GM12878 (cell line): Measurements from ENCODE around the gene SCGB3A1. TPM values are rescaled to one million over a fixed set of nuclear protein-coding genes. Genes with fewer than 3 reads are reported as not detected.

Source experiments
- ATAC-seq: fragments of 200-7000 bp; cut with Tn5 transposase; 3 replicates; pipeline ENCODE4 v1.9.1; 2020; ENCODE audit warnings: mild to moderate bottlenecking, moderate library complexity
- BruUV-seq: library from RNA; stranded (reverse); fragments of 400-500 nt; replicated peaks from 2 replicates; lab custom pipeline; 2021; lab: Mats Ljungman, UMichigan
- CTCF ChIA-PET: fragments of 300-600 bp; sonication (Branson Sonifier 250); formaldehyde crosslinking; extraction: SDS; loops from one replicate; lab custom pipeline; 2021; ENCODE audit warnings: inconsistent platforms; lab: Yijun Ruan, JAX
- POLR2A ChIA-PET: fragments of 350-600 bp; formaldehyde crosslinking; extraction: SDS; loops from one replicate; lab custom pipeline; 2021; ENCODE audit warnings: inconsistent platforms; lab: Charles Lee
- RAD21 ChIA-PET: fragments of 300-600 bp; sonication (Branson Sonifier 250); formaldehyde crosslinking; loops from one replicate; lab custom pipeline; 2023; ENCODE audit warnings: antibody characterized with exemption; ENCODE audit not compliant: unreplicated experiment; lab: Charles Lee
- SMC1A ChIA-PET: fragments of 300-600 bp; sonication (Branson Sonifier 250); formaldehyde crosslinking; loops from one replicate; lab custom pipeline; 2023; ENCODE audit not compliant: unreplicated experiment, uncharacterized antibody; lab: Charles Lee
- DNase-seq: peaks from one replicate; pipeline ENCODE4 v3.0.0-alpha.2; 2011; ENCODE audit warnings: low read depth, low spot score
- FAIRE-seq: peaks from 3 replicates; lab custom pipeline; 2011; peaks lifted over from hg19 to GRCh38; lab: Jason Lieb, UNC
- H2AFZ ChIP-seq: 2 replicates; pipeline ENCODE4 v1.6.0; 2011; ENCODE audit warnings: low read depth, low read length, control low read depth; ENCODE audit not compliant: control insufficient read depth
- H3K27ac ChIP-seq: 2 replicates; pipeline ENCODE4 v1.5.1; 2011; ENCODE audit warnings: control low read depth; ENCODE audit not compliant: control insufficient read depth, insufficient read depth
- H3K27me3 ChIP-seq, 2 experiments: replicated peaks in 1 of 2; 2 replicates each; pipeline versions ENCODE4 v1.6.0 to v1.6.1; 2011; ENCODE audit warnings: low read length in 1 of 2; ENCODE audit not compliant: control insufficient read depth in 2 of 2, insufficient read depth in 2 of 2
- H3K36me3 ChIP-seq, 2 experiments: 2 replicates each; pipeline ENCODE4 v1.5.1; 2011; ENCODE audit warnings: low read length in 1 of 2; ENCODE audit not compliant: control insufficient read depth in 2 of 2, insufficient read depth in 2 of 2
- H3K4me1 ChIP-seq: 2 replicates; pipeline ENCODE4 v1.6.1; 2011; ENCODE audit warnings: mild to moderate bottlenecking, low read length, moderate library complexity, mixed read lengths; ENCODE audit not compliant: control insufficient read depth, insufficient read depth
- H3K4me2 ChIP-seq: 2 replicates; pipeline ENCODE4 v1.6.0; 2011; ENCODE audit warnings: control low read depth; ENCODE audit not compliant: control insufficient read depth, insufficient read depth
- H3K4me3 ChIP-seq: fragments of 200-600 bp; sonication (generic); 2 replicates; pipeline ENCODE4 v1.5.1; 2016
- H3K79me2 ChIP-seq: 2 replicates; pipeline ENCODE4 v1.6.0; 2011; ENCODE audit warnings: low read length; ENCODE audit not compliant: control insufficient read depth, insufficient read depth
- H3K9ac ChIP-seq: 2 replicates; pipeline ENCODE4 v1.8.0; 2011; ENCODE audit warnings: low read length, control low read depth, mixed read lengths; ENCODE audit not compliant: control insufficient read depth, insufficient read depth
- H3K9me3 ChIP-seq: replicated peaks from 3 replicates; pipeline ENCODE4 v1.5.1; 2011; ENCODE audit warnings: mild to moderate bottlenecking, low read length; ENCODE audit not compliant: control insufficient read depth, insufficient read depth
- H4K20me1 ChIP-seq: 2 replicates; pipeline ENCODE4 v1.6.0; 2011; ENCODE audit not compliant: control insufficient read depth, insufficient read depth
- ESRRA ChIP-seq: IDR thresholded peaks from 2 replicates; pipeline ENCODE4 v1.6.1; 2012; ENCODE audit warnings: mild to moderate bottlenecking, low read length, improper control_type of control experiment
- IKZF1 ChIP-seq: fragments of 450-650 bp; conservative IDR thresholded peaks from 2 replicates; pipeline ENCODE4 v1.6.1; 2017; ENCODE audit warnings: antibody characterized with exemption, mild to moderate bottlenecking
- IRF3 ChIP-seq: fragments of 450-650 bp; IDR thresholded peaks from 2 replicates; pipeline ENCODE4 v1.6.1; 2014; ENCODE audit warnings: mild to moderate bottlenecking
- IRF4 ChIP-seq: IDR thresholded peaks from 2 replicates; pipeline ENCODE4 v1.6.1; 2011; ENCODE audit warnings: low read depth, low read length
- SKIL ChIP-seq: fragments of 450-650 bp; IDR thresholded peaks from 2 replicates; pipeline ENCODE4 v1.6.1; 2017; ENCODE audit warnings: mild to moderate bottlenecking, low read depth, inconsistent platforms; ENCODE audit not compliant: poor library complexity, severe bottlenecking
- SMAD1 ChIP-seq: fragments of 450-650 bp; IDR thresholded peaks from 2 replicates; pipeline ENCODE4 v1.6.1; 2018; ENCODE audit warnings: mild to moderate bottlenecking, low read depth; ENCODE audit not compliant: partially characterized antibody
- SMARCA5 ChIP-seq: fragments of 450-650 bp; IDR thresholded peaks from 2 replicates; pipeline ENCODE4 v1.6.1; 2017; ENCODE audit warnings: mild to moderate bottlenecking
- YBX1 ChIP-seq: fragments of 450-650 bp; IDR thresholded peaks from 2 replicates; pipeline ENCODE4 v1.6.1; 2016; ENCODE audit warnings: antibody characterized with exemption
- WGBS: methylation state at CpG from one replicate; pipeline ENCODE4 v1.1.6; 2016; ENCODE audit warnings: low lambda C conversion rate; ENCODE audit not compliant: insufficient replicate concordance, insufficient coverage; ENCODE audit errors: missing lambda C conversion rate; 5-methylcytosine and 5-hydroxymethylcytosine counted together
- in situ Hi-C: fragments of 300-500 bp; cut with MboI; formaldehyde crosslinking; loops from 9 replicates; pipeline ENCODE4 v1.14.3; 2018; ENCODE audit warnings: mixed read lengths
- intact Hi-C: fragments of 100-400 bp; cut with micrococcal nuclease; formaldehyde crosslinking; loops from one replicate; pipeline ENCODE4 v1.14.2; 2022; ENCODE audit not compliant: unreplicated experiment
- polyA plus RNA-seq, 11 experiments: library from polyadenylated mRNA; depleted of rRNA in 4 of 11; unstranded in 6 of 11; stranded (reverse) in 5 of 11; fragments of >200 nt; fragmentation: Nextera tagmentation in 4 of 11; fragmentation: Illumina TruSeq in 1 of 11; extraction: Ambion mirVana in 4 of 11; extraction: Trizol in 1 of 11; gene quantifications; 1 replicate in 1 of 11; 2 replicates in 10 of 11; pipeline versions ENCODE4 v1.2.1 to v1.2.3, GENCODE V29; 2011 to 2016; ENCODE audit warnings: inconsistent platforms in 2 of 11, missing spikeins in 2 of 11, low read depth in 1 of 11
- total RNA-seq, 4 experiments: library from RNA; depleted of rRNA in 3 of 4; stranded (reverse); fragments of >200 nt in 3 of 4; fragmentation: Illumina TruSeq in 1 of 4; extraction: Trizol in 1 of 4; gene quantifications; 2 replicates each; pipeline versions ENCODE4 v1.2.1 to v1.2.3, GENCODE V29; 2013 to 2021

The SCGB3A1 gene
- total and polyA plus RNA-seq, 10 of the 15 experiments (the other 5 are each of a cell fraction or from before 2014, with no cell fraction given), result 0.46 TPM; not detected in 9

DNA sequence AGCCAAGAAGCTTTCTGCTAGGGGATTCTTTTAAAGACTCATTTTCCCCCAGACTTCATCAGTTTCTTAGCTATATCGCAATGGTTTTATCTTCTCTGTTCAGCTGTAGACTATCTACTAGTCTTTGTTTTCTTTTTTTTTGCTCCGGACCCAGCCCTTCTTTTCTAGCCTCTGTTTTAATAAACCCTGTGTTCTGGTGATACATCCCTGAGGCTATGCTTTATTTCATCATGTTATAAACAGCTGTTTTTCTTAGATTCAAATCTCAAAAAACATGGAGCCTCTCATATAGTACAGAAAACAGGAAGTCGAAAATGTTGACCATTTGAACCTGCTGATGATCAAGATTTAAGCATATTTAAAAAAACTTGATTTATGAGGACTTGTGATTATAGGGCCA lies 37.8 kb downstream of the SCGB3A1 start:
- H3K27ac ChIP-seq, result no peak overlapping the region
- no peak overlapping the region for H3K4me2 ChIP-seq
- H3K27me3 ChIP-seq, result no peaks in the 10 kb centered on the region
- CTCF ChIA-PET, result interaction anchor here (1.1 kb wide), 1 partner anchor 9 kb away, joined by 4 read pairs; no protein-coding TSS in a partner anchor
- H4K20me1 ChIP-seq, result no peaks in the 10 kb centered on the region
- BruUV-seq, result no TSS peak
- H2AFZ ChIP-seq, result no peak overlapping the region
- 85% methylated on average over 3 of the region's 3 CpGs for WGBS
- H3K36me3 ChIP-seq, result peaks cover 2 to 14% of the 10 kb centered on the region in 2 experiments; a peak in 2 of 4 replicates
- POLR2A ChIA-PET, result interaction anchor here (0.6 kb wide), 1 partner anchor 635 kb away, joined by 3 read pairs; no protein-coding TSS in a partner anchor
- intact Hi-C loops, result no loop called here
- SMC1A ChIA-PET, result interaction anchor here (0.6 to 0.7 kb wide), 2 partner anchors 14 to 17 kb away, joined by 3 read pairs; no protein-coding TSS in a partner anchor
- no peak overlapping the region for H3K4me3 ChIP-seq
- H3K9me3 ChIP-seq, result no peaks in the 10 kb centered on the region
- H3K79me2 ChIP-seq, result no peaks in the 10 kb centered on the region; the same call in 1 of the 2 replicates
- no peak for FAIRE-seq
- H3K4me1 ChIP-seq, result no peaks in the 10 kb centered on the region
- in situ Hi-C loops, result no loop called here
- H3K9ac ChIP-seq, result no peak overlapping the region
- no peak for DNase-seq
- TF ChIP-seq IKZF1, result no peak
- TF ChIP-seq SKIL, result no peak
- TF ChIP-seq SMAD1, result no peak
- no peak for TF ChIP-seq IRF3
- TF ChIP-seq YBX1, result no peak
- TF ChIP-seq SMARCA5, result no peak
- TF ChIP-seq ESRRA, result no peak
- no peak for TF ChIP-seq IRF4
- TF ChIP-seq, all 136 proteins: peak for 0
- RAD21 ChIA-PET, result interaction anchor here (0.7 kb wide), 1 partner anchor 278 kb away, joined by 3 read pairs; no protein-coding TSS in a partner anchor
- no peak for ATAC-seq
